Measurements from ENCODE around the gene S1PR3.

The S1PR3 gene

GRCh38 chr9:88978034-88978433 lies 13.2 kb upstream of the S1PR3 start:
- H3K27ac ChIP-seq, result no peak overlapping the region
- no peaks in the 10 kb centered on the region for H3K27me3 ChIP-seq (ENCODE audit: insufficient read depth, low read depth, severe bottlenecking)
- no peaks in the 10 kb centered on the region for H3K36me3 ChIP-seq
- no peak for TF ChIP-seq CTCF (IDR thresholded peaks at IDR 0.05; ENCODE audit: low read depth, low read length)
- peaks cover 2% of the 10 kb centered on the region for H3K9me3 ChIP-seq (ENCODE audit: severe bottlenecking)
- no peak overlapping the region for H3K4me3 ChIP-seq (ENCODE audit: low read depth, low read length)
- no peak for DNase-seq

- Histone ChIP-seq H3K27ac (no peak overlapping the region), H3K36me3 (no peaks in the 10 kb centered on the region), H3K4me3 (ENCODE audit: low read depth, low read length) (no peak overlapping the region), H3K9me3 (ENCODE audit: severe bottlenecking) (peaks cover 2% of the 10 kb centered on the region), H3K27me3 (ENCODE audit: insufficient read depth, low read depth, severe bottlenecking) (no peaks in the 10 kb centered on the region)
- TF ChIP-seq CTCF (IDR thresholded peaks at IDR 0.05; ENCODE audit: low read depth, low read length), result no peak
- no peak for DNase-seq
These were observed 12.2 kb upstream of the S1PR3 start for GRCh38 chr9:88979021-88979420.

GRCh38 chr9:88979791-88980190 lies 11.5 kb upstream of the S1PR3 start:
- DNase-seq, result no peak
- no peak overlapping the region for H3K27ac ChIP-seq
- peaks cover 2% of the 10 kb centered on the region for H3K9me3 ChIP-seq (ENCODE audit: severe bottlenecking)
- no peak overlapping the region for H3K4me3 ChIP-seq (ENCODE audit: low read depth, low read length)
- H3K27me3 ChIP-seq (ENCODE audit: insufficient read depth, low read depth, severe bottlenecking), result no peaks in the 10 kb centered on the region
- TF ChIP-seq CTCF (IDR thresholded peaks at IDR 0.05; ENCODE audit: low read depth, low read length), result no peak
- H3K36me3 ChIP-seq, result no peaks in the 10 kb centered on the region

- TF ChIP-seq CTCF (IDR thresholded peaks at IDR 0.05; ENCODE audit: low read depth, low read length), result no peak
- no peak overlapping the region for H3K27ac ChIP-seq
- no peaks in the 10 kb centered on the region for H3K36me3 ChIP-seq
- no peak for DNase-seq
- no peak overlapping the region for H3K4me3 ChIP-seq (ENCODE audit: low read depth, low read length)
- H3K27me3 ChIP-seq (ENCODE audit: insufficient read depth, low read depth, severe bottlenecking), result no peaks in the 10 kb centered on the region
- peaks cover 2% of the 10 kb centered on the region for H3K9me3 ChIP-seq (ENCODE audit: severe bottlenecking)
These were observed 10.5 kb upstream of the S1PR3 start for GRCh38 chr9:88980740-88981203.

GRCh38 chr9:88983865-88984542 lies 7.3 kb upstream of the S1PR3 start:
- Histone ChIP-seq H3K27me3 (ENCODE audit: insufficient read depth, low read depth, severe bottlenecking) (no peaks in the 10 kb centered on the region), H3K9me3 (ENCODE audit: severe bottlenecking) (peaks cover 2% of the 10 kb centered on the region), H3K36me3 (no peaks in the 10 kb centered on the region), H3K4me3 (ENCODE audit: low read depth, low read length) (no peak overlapping the region), H3K27ac (no peak overlapping the region)
- TF ChIP-seq CTCF (IDR thresholded peaks at IDR 0.05; ENCODE audit: low read depth, low read length), result no peak
- DNase-seq, result no peak

GRCh38 chr9:88984543-88984883 lies 6.8 kb upstream of the S1PR3 start:
- peaks cover 2% of the 10 kb centered on the region for H3K9me3 ChIP-seq (ENCODE audit: severe bottlenecking)
- H3K4me3 ChIP-seq (ENCODE audit: low read depth, low read length), result no peak overlapping the region
- no peak for TF ChIP-seq CTCF (IDR thresholded peaks at IDR 0.05; ENCODE audit: low read depth, low read length)
- H3K36me3 ChIP-seq, result no peaks in the 10 kb centered on the region
- DNase-seq, result no peak
- no peak overlapping the region for H3K27ac ChIP-seq
- no peaks in the 10 kb centered on the region for H3K27me3 ChIP-seq (ENCODE audit: insufficient read depth, low read depth, severe bottlenecking)

Data from WERI-Rb-1 (cell line).